CD8-positive, alpha-beta memory T cell (primary cell): ENCODE measurements around the gene TPP1. TPM values are rescaled to one million over a fixed set of nuclear protein-coding genes. Genes with fewer than 3 reads are reported as not detected.

ENCODE experiments used
- CTCF ChIA-PET: fragments of 350-600 bp; sonication (Branson Sonifier 250); formaldehyde crosslinking; loops from one replicate; lab custom pipeline; 2021; ENCODE audit warnings: antibody characterized with exemption; lab: Charles Lee
- POLR2A ChIA-PET: fragments of 350-600 bp; sonication (Branson Sonifier 250); formaldehyde crosslinking; loops from one replicate; lab custom pipeline; 2021; ENCODE audit warnings: antibody characterized with exemption; lab: Charles Lee
- DNase-seq, 5 donors: peaks; one replicate each; pipeline versions ENCODE4 v3.0.0 to v3.0.0-alpha.2; 2020 to 2022; ENCODE audit warnings: mixed read lengths in 1 of 5
- H3K27ac ChIP-seq: one replicate; pipeline ENCODE4 v1.7.0; 2013; ENCODE audit warnings: low read depth, mild to moderate bottlenecking, low read length, moderate library complexity
- H3K27me3 ChIP-seq: 2 replicates; pipeline ENCODE4 v1.7.0; 2013; ENCODE audit warnings: low read length, mild to moderate bottlenecking; ENCODE audit not compliant: insufficient read depth, poor library complexity, severe bottlenecking
- H3K36me3 ChIP-seq: 2 replicates; pipeline ENCODE4 v1.7.0; 2013; ENCODE audit warnings: mild to moderate bottlenecking, low read length, moderate library complexity; ENCODE audit not compliant: insufficient read depth
- H3K4me1 ChIP-seq: 2 replicates; pipeline ENCODE4 v1.7.0; 2013; ENCODE audit warnings: mild to moderate bottlenecking, low read length, moderate library complexity; ENCODE audit not compliant: insufficient read depth
- H3K4me3 ChIP-seq: 2 replicates; pipeline ENCODE4 v1.7.0; 2013; ENCODE audit warnings: mild to moderate bottlenecking, low read length
- H3K9me3 ChIP-seq: 2 replicates; pipeline ENCODE4 v1.7.0; 2013; ENCODE audit warnings: mild to moderate bottlenecking, low read length
- H3K27ac Mint-ChIP-seq, 8 donors: one replicate each; pipeline ENCODE4 v1.8.0; 2020 to 2021; ENCODE audit warnings: mixed read lengths in 8 of 8, mild to moderate bottlenecking in 6 of 8, inconsistent platforms in 3 of 8, moderate library complexity in 3 of 8
- H3K27me3 Mint-ChIP-seq, 2 donors: one replicate each; pipeline ENCODE4 v1.8.0; 2020 to 2021; ENCODE audit warnings: mixed read lengths in 2 of 2, mild to moderate bottlenecking in 1 of 2, moderate library complexity in 1 of 2
- H3K36me3 Mint-ChIP-seq, 3 donors: one replicate each; pipeline ENCODE4 v1.8.0; 2020 to 2021; ENCODE audit warnings: mixed read lengths in 3 of 3, inconsistent platforms in 1 of 3, mild to moderate bottlenecking in 1 of 3
- H3K4me1 Mint-ChIP-seq, 3 donors: one replicate each; pipeline ENCODE4 v1.8.0; 2020 to 2021; ENCODE audit warnings: mixed read lengths in 3 of 3, inconsistent platforms in 1 of 3, mild to moderate bottlenecking in 1 of 3
- H3K4me3 Mint-ChIP-seq, 7 donors: one replicate each; pipeline ENCODE4 v1.8.0; 2020 to 2021; ENCODE audit warnings: mixed read lengths in 7 of 7, mild to moderate bottlenecking in 6 of 7, moderate library complexity in 4 of 7, inconsistent platforms in 2 of 7
- H3K9me3 Mint-ChIP-seq, 5 donors: one replicate each; pipeline ENCODE4 v1.8.0; 2020 to 2022; ENCODE audit warnings: mixed read lengths in 5 of 5, mild to moderate bottlenecking in 3 of 5, moderate library complexity in 2 of 5, inconsistent platforms in 1 of 5
- polyA plus RNA-seq: library from polyadenylated mRNA; unstranded; fragments of 300-500 nt; fragmentation: Illumina TruSeq; gene quantifications from one replicate; pipeline ENCODE4 v1.2.3, GENCODE V29; 2021
- total RNA-seq, 2 experiments: library from RNA; stranded (reverse); gene quantifications; one replicate each; pipeline ENCODE4 v1.2.3, GENCODE V29; 2021

Gene TPP1
- total and polyA plus RNA-seq, 3 experiments from 2014 or later: 57.2 to 165 (median 61.6) TPM

- H3K4me1 ChIP-seq: peaks cover 65% of the 10 kb centered on the region
- H3K27me3 Mint-ChIP-seq: peaks cover 0 to 1% of the 10 kb centered on the region in 2 donors
These were observed 27.9 kb upstream of the TPP1 start for GRCh38 chr11:6646918-6647679.

GRCh38 chr11:6646576-6646917, 27.3 kb upstream of the TPP1 start:
- CTCF ChIA-PET: interaction anchor here (0.9 to 1.9 kb wide), 7 partner anchors 12 to 42 kb away, joined by 3 to 13 read pairs (median 4); partner anchors contain the start of genes MRPL17 and TPP1
- Mint-ChIP-seq H3K4me1 (no peaks in the 10 kb centered on the region), H3K36me3 (no peaks in the 10 kb centered on the region), H3K9me3 (no peaks in the 10 kb centered on the region), H3K27me3 (peaks cover 0 to 1% of the 10 kb centered on the region in 2 donors), H3K27ac (no peak overlapping the region), H3K4me3 (no peak overlapping the region)
- H3K4me1 ChIP-seq: peaks cover 62% of the 10 kb centered on the region
- H3K27ac ChIP-seq: no peak overlapping the region
- DNase-seq: no peak
- POLR2A ChIA-PET: interaction anchor here (0.7 to 1.8 kb wide), 4 partner anchors 20 to 157 kb away, joined by 3 to 10 read pairs (median 6); partner anchors contain the start of genes TAF10 and TPP1
- no peaks in the 10 kb centered on the region for H3K9me3 ChIP-seq
- peak overlapping the region; percentile 40 for H3K4me3 ChIP-seq
- H3K36me3 ChIP-seq: no peaks in the 10 kb centered on the region
- H3K27me3 ChIP-seq: no peaks in the 10 kb centered on the region

More at GRCh38 chr11:6646918-6647679, 27.9 kb upstream of the TPP1 start:
- CTCF ChIA-PET: interaction anchor here (0.8 to 1.9 kb wide), 12 partner anchors 9 to 116 kb away, joined by 3 to 13 read pairs (median 3); partner anchors contain the start of genes DCHS1, MRPL17 and TPP1
- no peaks in the 10 kb centered on the region for H3K9me3 Mint-ChIP-seq
- no peaks in the 10 kb centered on the region for H3K36me3 ChIP-seq
- no peaks in the 10 kb centered on the region for H3K27me3 ChIP-seq
- H3K4me3 Mint-ChIP-seq: no peak overlapping the region
- H3K27ac Mint-ChIP-seq: no peak overlapping the region
- H3K27ac ChIP-seq: no peak overlapping the region
- POLR2A ChIA-PET: interaction anchor here (0.6 to 1.8 kb wide), 5 partner anchors 20 to 158 kb away, joined by 3 to 10 read pairs (median 5); partner anchors contain the start of genes TAF10 and TPP1
- no peaks in the 10 kb centered on the region for H3K36me3 Mint-ChIP-seq
- no peaks in the 10 kb centered on the region for H3K4me1 Mint-ChIP-seq
- H3K9me3 ChIP-seq: no peaks in the 10 kb centered on the region
- peak overlapping the region; percentile 40 for H3K4me3 ChIP-seq
- peak in 3 of 5 donors; percentile 22 to 64 (median 41) for DNase-seq

GRCh38 chr11:6646071-6646470, 26.8 kb upstream of the TPP1 start:
- Mint-ChIP-seq H3K36me3 (no peaks in the 10 kb centered on the region), H3K27ac (peak overlapping the region in 2 of 8 donors; percentile 80), H3K4me1 (no peaks in the 10 kb centered on the region), H3K9me3 (no peaks in the 10 kb centered on the region), H3K4me3 (peak overlapping the region in 4 of 7 donors; percentile 29 to 64 (median 59)), H3K27me3 (peaks cover 0 to 1% of the 10 kb centered on the region in 2 donors)
- ChIA-PET POLR2A (interaction anchor here (0.7 to 1.8 kb wide), 3 partner anchors 19 to 157 kb away, joined by 3 to 10 read pairs (median 5); partner anchors contain the start of gene TAF10), CTCF (interaction anchor here (1.3 to 1.6 kb wide), 2 partner anchors 27 to 41 kb away, joined by 4 to 5 read pairs; partner anchors contain the start of gene TPP1)
- Histone ChIP-seq H3K4me1 (peaks cover 59% of the 10 kb centered on the region), H3K9me3 (no peaks in the 10 kb centered on the region), H3K27me3 (no peaks in the 10 kb centered on the region), H3K36me3 (no peaks in the 10 kb centered on the region), H3K4me3 (peak overlapping the region; percentile 40), H3K27ac (no peak overlapping the region)
- DNase-seq: no peak

GRCh38 chr11:6642957-6643356, 23.7 kb upstream of the TPP1 start:
- H3K27me3 Mint-ChIP-seq: peaks cover 0 to 1% of the 10 kb centered on the region in 2 donors
- no peak overlapping the region for H3K27ac ChIP-seq
- ChIA-PET POLR2A (no interaction called here), CTCF (no interaction called here)
- no peak overlapping the region for H3K4me3 ChIP-seq
- no peaks in the 10 kb centered on the region for H3K4me1 Mint-ChIP-seq
- no peaks in the 10 kb centered on the region for H3K9me3 Mint-ChIP-seq
- DNase-seq: no peak
- peaks cover 45% of the 10 kb centered on the region for H3K4me1 ChIP-seq
- H3K4me3 Mint-ChIP-seq: no peak overlapping the region
- no peaks in the 10 kb centered on the region for H3K27me3 ChIP-seq
- no peaks in the 10 kb centered on the region for H3K9me3 ChIP-seq
- peaks cover 0 to 4% (median 0%) of the 10 kb centered on the region in 3 donors for H3K36me3 Mint-ChIP-seq
- no peaks in the 10 kb centered on the region for H3K36me3 ChIP-seq
- no peak overlapping the region for H3K27ac Mint-ChIP-seq

GRCh38 chr11:6640985-6641701, 21.9 kb upstream of the TPP1 start:
- no peaks in the 10 kb centered on the region for H3K9me3 Mint-ChIP-seq
- ChIA-PET CTCF (interaction anchor here (0.6 kb wide), 1 partner anchor 11 kb away, joined by 3 read pairs; no protein-coding TSS in a partner anchor), POLR2A (no interaction called here)

GRCh38 chr11:6640036-6640984, 21.1 kb upstream of the TPP1 start:
- no peak overlapping the region for H3K27ac Mint-ChIP-seq
- Histone ChIP-seq H3K4me1 (peaks cover 19% of the 10 kb centered on the region), H3K4me3 (no peak overlapping the region), H3K27me3 (no peaks in the 10 kb centered on the region), H3K9me3 (no peaks in the 10 kb centered on the region), H3K27ac (no peak overlapping the region), H3K36me3 (no peaks in the 10 kb centered on the region)
- ChIA-PET CTCF (interaction anchor here (0.6 to 1.2 kb wide), 3 partner anchors 12 to 261 kb away, joined by 3 to 4 read pairs (median 3); no protein-coding TSS in a partner anchor), POLR2A (no interaction called here)
- DNase-seq: no peak
- H3K4me1 Mint-ChIP-seq: no peaks in the 10 kb centered on the region
- H3K36me3 Mint-ChIP-seq: peaks cover 0 to 4% (median 0%) of the 10 kb centered on the region in 3 donors
- H3K4me3 Mint-ChIP-seq: no peak overlapping the region
- H3K27me3 Mint-ChIP-seq: no peaks in the 10 kb centered on the region
- no peaks in the 10 kb centered on the region for H3K9me3 Mint-ChIP-seq

More at GRCh38 chr11:6640985-6641701, 21.9 kb upstream of the TPP1 start:
- Histone ChIP-seq H3K4me3 (no peak overlapping the region), H3K36me3 (no peaks in the 10 kb centered on the region), H3K27ac (no peak overlapping the region), H3K27me3 (no peaks in the 10 kb centered on the region), H3K9me3 (no peaks in the 10 kb centered on the region), H3K4me1 (peaks cover 27% of the 10 kb centered on the region)
- Mint-ChIP-seq H3K27ac (no peak overlapping the region), H3K4me3 (no peak overlapping the region), H3K4me1 (no peaks in the 10 kb centered on the region), H3K27me3 (peaks cover 0 to 1% of the 10 kb centered on the region in 2 donors), H3K36me3 (peaks cover 0 to 4% (median 0%) of the 10 kb centered on the region in 3 donors)
- no peak for DNase-seq

GRCh38 chr11:6638429-6638828, 19.2 kb upstream of the TPP1 start:
- Histone ChIP-seq H3K4me3 (no peak overlapping the region), H3K9me3 (no peaks in the 10 kb centered on the region), H3K27ac (no peak overlapping the region), H3K4me1 (peaks cover 5% of the 10 kb centered on the region), H3K36me3 (no peaks in the 10 kb centered on the region), H3K27me3 (no peaks in the 10 kb centered on the region)
- H3K4me3 Mint-ChIP-seq: no peak overlapping the region
- CTCF ChIA-PET: interaction anchor here (0.9 to 1.2 kb wide), 3 partner anchors 15 to 78 kb away, joined by 3 to 5 read pairs (median 3); no protein-coding TSS in a partner anchor
- no peak overlapping the region for H3K27ac Mint-ChIP-seq
- POLR2A ChIA-PET: no interaction called here
- no peaks in the 10 kb centered on the region for H3K4me1 Mint-ChIP-seq
- peaks cover 0 to under 1% of the 10 kb centered on the region in 2 donors for H3K27me3 Mint-ChIP-seq
- no peak for DNase-seq
- H3K36me3 Mint-ChIP-seq: peaks cover 0 to 4% (median 0%) of the 10 kb centered on the region in 3 donors
- H3K9me3 Mint-ChIP-seq: no peaks in the 10 kb centered on the region
